Retina (tissue), 1 donor: Measurements from ENCODE around the gene APBB1.
A peak's percentile ranks its signal among the peaks of the same experiment; 100 is the strongest.

ENCODE experiments used
- DNase-seq: peaks from one replicate; pipeline ENCODE4 v3.0.0-alpha.2; 2016

Gene APBB1

GRCh38 chr11:6389905-6390717 lies 28.8 kb downstream of the APBB1 start, which contains the start of gene SMPD1:
SMPD1 (plus strand) TSS chr11:6390474; CDS start chr11:6390599, 125 bp downstream.
- DNase-seq = peak; percentile 93

GRCh38 chr11:6388748-6389147 lies 30.1 kb downstream of the APBB1 start:
- no peak for DNase-seq

- DNase-seq = no peak
Observed at GRCh38 chr11:6387811-6388599, 30.9 kb downstream of the APBB1 start.

GRCh38 chr11:6385046-6385777 lies 33.7 kb downstream of the APBB1 start:
- DNase-seq = no peak

GRCh38 chr11:6378640-6378989 lies 40.3 kb downstream of the APBB1 start:
- no peak for DNase-seq

GRCh38 chr11:6377902-6378639 lies 40.8 kb downstream of the APBB1 start:
- no peak for DNase-seq

GRCh38 chr11:6371825-6372224 lies 47.1 kb downstream of the APBB1 start:
- DNase-seq = no peak

- no peak for DNase-seq
Observed at GRCh38 chr11:6365659-6366058, 53.2 kb downstream of the APBB1 start.

- DNase-seq = peak; percentile 80
Observed at GRCh38 chr11:6362873-6363678, 55.8 kb downstream of the APBB1 start.

GRCh38 chr11:6362185-6362872 lies 56.6 kb downstream of the APBB1 start:
- no peak for DNase-seq

- DNase-seq = no peak
Observed at GRCh38 chr11:6360183-6360582, 58.7 kb downstream of the APBB1 start.

- no peak for DNase-seq
Observed at GRCh38 chr11:6357222-6357621, 61.7 kb downstream of the APBB1 start.

- no peak for DNase-seq
Observed at GRCh38 chr11:6356503-6357055, 62.3 kb downstream of the APBB1 start.

GRCh38 chr11:6354651-6355485 lies 64.0 kb downstream of the APBB1 start:
- no peak for DNase-seq

- DNase-seq = peak; percentile 70
Observed at GRCh38 chr11:6353367-6353987, 65.4 kb downstream of the APBB1 start.

- peak; percentile 38 for DNase-seq
Observed at GRCh38 chr11:6351782-6352382, 67.0 kb downstream of the APBB1 start.

GRCh38 chr11:6350486-6350885 lies 68.4 kb downstream of the APBB1 start:
- DNase-seq = no peak

GRCh38 chr11:6350043-6350442 lies 68.9 kb downstream of the APBB1 start:
- no peak for DNase-seq

- DNase-seq = no peak
Observed at GRCh38 chr11:6345366-6345765, 73.5 kb downstream of the APBB1 start.
